Measurements from ENCODE around the gene GRK5. TPM values are rescaled to one million over a fixed set of nuclear protein-coding genes. Genes with fewer than 3 reads are reported as not detected.

Gene GRK5
- total and polyA plus RNA-seq, 7 donors, result 7.9 to 32.4 (median 19.8) TPM

DNA sequence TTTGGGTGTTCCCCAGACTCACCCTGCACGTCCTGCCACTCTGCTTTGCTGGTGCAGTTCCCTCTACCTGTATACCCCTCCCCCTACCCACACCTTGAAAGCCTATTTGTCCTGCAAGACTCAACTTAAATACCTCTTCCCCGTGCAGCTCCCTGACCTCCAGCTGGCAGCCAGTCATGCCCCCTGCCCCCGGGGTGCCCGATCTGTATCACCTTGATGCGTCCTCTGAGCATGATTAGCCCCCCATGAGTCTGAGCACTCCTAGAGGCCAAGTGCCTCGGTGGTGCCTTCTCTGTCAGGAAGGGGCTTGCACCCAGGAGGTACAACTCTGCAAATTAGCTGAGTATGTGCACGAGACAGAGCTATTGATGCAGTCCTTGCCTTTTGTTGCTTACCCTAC is 240.1 kb downstream of the GRK5 start:
- WGBS, 2 donors, result 76 to 90% methylated on average over 7 of the region's 7 CpGs
- Histone ChIP-seq H3K9me3 (no peaks in the 10 kb centered on the region), H3K4me1 (peaks cover 0 to 37% (median 19%) of the 10 kb centered on the region in 4 donors), H3K4me3 (no peak overlapping the region), H3K36me3 (peaks cover 0 to 27% (median 9%) of the 10 kb centered on the region in 4 donors), H3K27me3 (no peaks in the 10 kb centered on the region), H3K27ac (no peak overlapping the region)
- intact Hi-C loops (cut with DNase I), result loop anchor here (5.0 kb wide), 1 partner anchor 40 kb away; no protein-coding TSS in a partner anchor
- TF ChIP-seq POLR2AphosphoS5 (IDR thresholded peaks at IDR 0.05) (no peak), EP300 (IDR thresholded peaks at IDR 0.05) (no peak), POLR2A (IDR thresholded peaks at IDR 0.05) (no peak)
- TF ChIP-seq, protein P1, sequence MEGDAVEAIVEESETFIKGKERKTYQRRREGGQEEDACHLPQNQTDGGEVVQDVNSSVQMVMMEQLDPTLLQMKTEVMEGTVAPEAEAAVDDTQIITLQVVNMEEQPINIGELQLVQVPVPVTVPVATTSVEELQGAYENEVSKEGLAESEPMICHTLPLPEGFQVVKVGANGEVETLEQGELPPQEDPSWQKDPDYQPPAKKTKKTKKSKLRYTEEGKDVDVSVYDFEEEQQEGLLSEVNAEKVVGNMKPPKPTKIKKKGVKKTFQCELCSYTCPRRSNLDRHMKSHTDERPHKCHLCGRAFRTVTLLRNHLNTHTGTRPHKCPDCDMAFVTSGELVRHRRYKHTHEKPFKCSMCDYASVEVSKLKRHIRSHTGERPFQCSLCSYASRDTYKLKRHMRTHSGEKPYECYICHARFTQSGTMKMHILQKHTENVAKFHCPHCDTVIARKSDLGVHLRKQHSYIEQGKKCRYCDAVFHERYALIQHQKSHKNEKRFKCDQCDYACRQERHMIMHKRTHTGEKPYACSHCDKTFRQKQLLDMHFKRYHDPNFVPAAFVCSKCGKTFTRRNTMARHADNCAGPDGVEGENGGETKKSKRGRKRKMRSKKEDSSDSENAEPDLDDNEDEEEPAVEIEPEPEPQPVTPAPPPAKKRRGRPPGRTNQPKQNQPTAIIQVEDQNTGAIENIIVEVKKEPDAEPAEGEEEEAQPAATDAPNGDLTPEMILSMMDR (IDR thresholded peaks at IDR 0.05), result no peak
- no peak for DNase-seq

DNA sequence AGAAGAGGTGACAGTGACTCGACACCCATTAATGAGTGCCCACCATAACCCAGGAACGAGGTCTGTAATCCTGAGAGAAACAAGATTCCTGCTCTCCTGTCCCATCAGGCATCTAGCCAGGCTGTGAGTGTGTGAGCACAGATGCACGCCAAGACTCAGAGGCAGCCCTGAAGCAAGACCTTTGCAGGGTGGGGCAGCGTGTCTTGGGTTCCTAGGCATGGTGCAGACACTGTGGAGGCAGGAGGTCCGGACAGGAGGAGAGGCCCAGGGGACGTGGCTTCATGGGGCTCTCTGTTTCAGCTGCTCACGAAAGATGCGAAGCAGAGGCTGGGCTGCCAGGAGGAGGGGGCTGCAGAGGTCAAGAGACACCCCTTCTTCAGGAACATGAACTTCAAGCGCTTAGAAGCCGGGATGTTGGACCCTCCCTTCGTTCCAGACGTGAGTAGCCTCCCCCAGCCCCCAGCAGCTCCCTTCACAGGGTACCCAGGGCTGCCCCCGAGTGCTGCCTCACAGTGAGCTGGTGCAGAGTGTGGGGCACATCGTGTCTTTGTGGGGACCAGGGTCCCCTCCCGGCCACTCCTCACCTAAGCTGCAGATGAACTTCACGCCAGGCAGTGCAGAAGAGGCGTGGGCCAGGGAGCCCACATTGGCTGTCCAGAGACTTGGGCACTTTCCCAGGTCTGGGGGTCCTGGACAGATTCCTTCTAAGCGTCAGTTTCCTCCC is 240.6 kb downstream of the GRK5 start:
- Histone ChIP-seq H3K4me3 (no peak overlapping the region), H3K9me3 (no peaks in the 10 kb centered on the region), H3K27ac (peak overlapping the region in 3 of 4 donors; percentile 8 to 76 (median 64)), H3K4me1 (peaks cover 0 to 36% (median 19%) of the 10 kb centered on the region in 4 donors), H3K27me3 (no peaks in the 10 kb centered on the region), H3K36me3 (peaks cover 0 to 32% (median 11%) of the 10 kb centered on the region in 4 donors)
- TF ChIP-seq POLR2A (IDR thresholded peaks at IDR 0.05) (no peak), EP300 (IDR thresholded peaks at IDR 0.05) (no peak), POLR2AphosphoS5 (IDR thresholded peaks at IDR 0.05) (no peak)
- TF ChIP-seq, protein P1 (IDR thresholded peaks at IDR 0.05), result no peak
- WGBS, 2 donors, result 85 to 93% methylated on average over 18 of the region's 18 CpGs
- DNase-seq, result no peak
- intact Hi-C loops (cut with DNase I), result loop anchor here (5.0 kb wide), 1 partner anchor 39 kb away; no protein-coding TSS in a partner anchor

DNA sequence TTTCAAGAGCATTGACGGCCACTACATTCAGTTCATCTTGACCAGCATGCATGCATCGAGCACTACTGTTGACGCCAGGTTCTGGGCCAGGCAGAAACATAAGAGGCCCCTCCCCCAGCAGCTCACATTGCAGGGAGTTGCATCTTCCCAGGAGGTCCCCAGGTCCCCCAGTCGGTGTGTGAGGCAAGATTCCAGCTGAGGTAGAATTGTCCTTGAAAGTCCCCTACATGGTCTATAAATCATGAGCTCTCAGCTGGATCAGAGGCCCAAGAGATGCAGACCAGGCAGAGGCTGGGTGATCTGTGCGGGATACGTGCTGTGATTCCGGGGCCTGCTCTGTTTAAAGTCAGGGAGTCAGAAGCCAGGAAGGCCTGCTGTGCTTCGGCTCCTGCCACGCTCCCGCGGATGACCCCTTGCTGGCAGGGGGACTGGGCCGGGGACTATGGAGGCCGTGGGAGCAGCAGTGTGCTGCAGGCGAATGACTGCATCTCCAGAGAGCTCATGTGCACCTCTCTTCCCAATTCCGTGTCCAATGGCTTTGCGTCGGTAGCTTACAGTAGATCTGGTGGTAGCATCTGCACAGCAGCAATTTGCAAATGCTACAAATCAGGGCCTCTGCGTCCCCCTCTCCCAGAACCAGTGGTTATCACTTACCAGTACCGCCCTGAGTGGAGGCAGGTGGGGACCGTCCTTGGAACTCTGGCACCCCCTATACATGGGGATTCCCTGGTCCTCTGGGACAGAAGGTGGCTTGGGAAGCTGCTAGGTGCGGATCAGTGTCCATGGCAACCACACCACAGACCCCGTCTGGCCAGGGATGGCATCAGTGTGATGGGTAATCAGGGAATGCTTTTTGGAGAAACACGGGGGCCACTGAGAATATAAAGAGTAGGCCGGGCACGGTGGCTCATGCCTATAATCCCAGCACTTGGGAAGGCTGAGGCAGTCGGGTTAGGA is 241.5 kb downstream of the GRK5 start:
- Histone ChIP-seq H3K36me3 (peaks cover 0 to 33% (median 19%) of the 10 kb centered on the region in 4 donors), H3K4me3 (no peak overlapping the region), H3K4me1 (peaks cover 0 to 36% (median 19%) of the 10 kb centered on the region in 4 donors), H3K27me3 (no peaks in the 10 kb centered on the region), H3K9me3 (no peaks in the 10 kb centered on the region), H3K27ac (peak overlapping the region in 3 of 4 donors; percentile 8 to 76 (median 64))
- intact Hi-C loops (cut with DNase I), result loop anchor here (5.0 kb wide), 1 partner anchor 38 kb away; no protein-coding TSS in a partner anchor
- DNase-seq, result no peak
- 90 to 92% methylated on average over 26 of the region's 26 CpGs for WGBS, 2 donors
- TF ChIP-seq POLR2AphosphoS5 (IDR thresholded peaks at IDR 0.05) (no peak), EP300 (IDR thresholded peaks at IDR 0.05) (no peak), POLR2A (IDR thresholded peaks at IDR 0.05) (no peak)
- TF ChIP-seq, protein P1 (IDR thresholded peaks at IDR 0.05), result no peak

DNA sequence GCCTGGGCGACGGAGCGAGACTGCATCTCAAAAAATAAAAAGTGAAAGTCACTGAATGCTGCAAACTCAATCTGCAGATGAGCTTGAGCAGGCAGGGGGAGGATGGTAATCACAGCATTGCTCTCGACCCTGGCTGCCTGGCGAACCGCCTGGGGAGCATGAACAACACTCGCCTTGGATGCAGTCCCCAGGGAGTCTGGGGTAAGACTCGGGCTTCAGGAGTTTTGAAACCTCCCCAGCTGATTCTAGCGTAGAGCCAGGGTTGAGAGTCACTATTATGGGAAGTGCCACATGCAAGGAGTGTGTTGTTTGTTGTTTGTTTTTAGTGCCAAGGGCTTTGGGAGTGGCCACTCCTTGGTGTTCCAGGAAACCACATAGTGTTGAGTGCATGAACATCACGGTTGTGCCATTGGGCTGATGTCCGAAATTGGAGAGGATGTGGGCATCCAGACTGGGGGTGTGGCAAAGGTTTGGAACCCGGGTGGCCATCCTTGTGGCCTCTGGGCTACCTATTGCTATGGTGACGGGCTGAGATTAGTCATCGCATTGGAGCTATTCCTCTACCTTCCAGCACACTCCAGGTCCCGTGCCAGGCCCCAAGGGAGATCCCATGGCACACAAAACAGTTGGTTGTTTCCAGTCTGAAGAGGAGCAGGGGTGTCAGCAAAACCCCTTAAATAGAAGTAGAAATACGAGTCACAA is 242.5 kb downstream of the GRK5 start:
- intact Hi-C loops (cut with DNase I), result loop anchor here (5.0 kb wide), 1 partner anchor 37 kb away; no protein-coding TSS in a partner anchor

More for the DNA sequence above, 242.5 kb downstream of the GRK5 start:
- peak; percentile 79 for DNase-seq
- TF ChIP-seq POLR2AphosphoS5 (IDR thresholded peaks at IDR 0.05) (peak in 1 of 4 donors; percentile 35), POLR2A (IDR thresholded peaks at IDR 0.05) (no peak)
- H3K4me3 ChIP-seq, result no peak overlapping the region
- no peaks in the 10 kb centered on the region for H3K27me3 ChIP-seq
- peaks cover 0 to 35% (median 25%) of the 10 kb centered on the region in 4 donors for H3K36me3 ChIP-seq
- peak overlapping the region in 2 of 4 donors; percentile 64 to 76 for H3K27ac ChIP-seq
- peaks cover 0 to 36% (median 19%) of the 10 kb centered on the region in 4 donors for H3K4me1 ChIP-seq
- no peaks in the 10 kb centered on the region for H3K9me3 ChIP-seq
- 73 to 78% methylated on average over 16 of the region's 16 CpGs for WGBS, 2 donors

Measured in sigmoid colon (tissue), 7 donors.